Posterior vena cava (tissue), 2 donors: Measurements from ENCODE around the gene ISOC2. TPM values are rescaled to one million over a fixed set of nuclear protein-coding genes. Genes with fewer than 3 reads are reported as not detected.

ENCODE experiments used
- total RNA-seq, 2 donors: library from RNA; stranded (reverse); fragmentation: NEBNext Ultra II Directional; extraction: Animal tissue kit (Norgen Biotek cat#: 25700); gene quantifications; one replicate each; pipeline ENCODE4 v1.2.1, GENCODE V29; 2021
- donor health status: DM: yes; HTN: yes; CAD: no.
- donor health status: DM: yes; HTN: yes; CAD: no.

Gene ISOC2
- total RNA-seq, 2 donors from 2014 or later: 23.1 to 25.1 TPM

Other genes with a start within 250 kb of the ISOC2 start
- gene TMEM86B, start 232.9 kb downstream of the ISOC2 start, total RNA-seq: 1 to 10 TPM; 1.6 to 1.7 TPM
- gene PPP6R1, start 202.6 kb downstream of the ISOC2 start, total RNA-seq: 10 to 100 TPM; 40.6 to 46.0 TPM
- gene HSPBP1, start 181.5 kb downstream of the ISOC2 start, total RNA-seq: 10 to 100 TPM; 19.8 to 20.1 TPM
- gene BRSK1, start 177.6 kb downstream of the ISOC2 start, total RNA-seq: 1 to 10 TPM; 7.2 to 9.2 TPM
- gene TMEM150B, start 136.3 kb downstream of the ISOC2 start, total RNA-seq: 1 to 10 TPM; 1.9 to 5.4 TPM
- gene KMT5C, start 121.8 kb downstream of the ISOC2 start, total RNA-seq: 1 to 10 TPM; 3.9 to 6.3 TPM
- gene COX6B2, start 106.9 kb downstream of the ISOC2 start, total RNA-seq: 1 to 10 TPM in 1 of 2 donors, not detected in 1; 1.3 TPM
- gene GARIN5B, start 98.4 kb downstream of the ISOC2 start, total RNA-seq: not detected
- gene IL11, start 91.2 kb downstream of the ISOC2 start, total RNA-seq: not detected
- gene TMEM190, start 84.8 kb downstream of the ISOC2 start, total RNA-seq: not detected
- under 1 TPM; 0.69 to 0.90 TPM for gene TMEM238, start 77.3 kb downstream of the ISOC2 start, total RNA-seq
- 1,000 to 10,000 TPM in 1 of 2 donors, 100 to 1,000 TPM in 1; 882 to 1,056 TPM for gene RPL28, start 75.7 kb downstream of the ISOC2 start, total RNA-seq
- 10 to 100 TPM; 17.6 to 23.3 TPM for gene UBE2S, start 53.9 kb downstream of the ISOC2 start, total RNA-seq
- gene SHISA7, start 18.3 kb downstream of the ISOC2 start, total RNA-seq: not detected
- gene C19orf85, start 3.1 kb upstream of the ISOC2 start, total RNA-seq: not detected
- gene ZNF628, start 15.0 kb upstream of the ISOC2 start, total RNA-seq: 1 to 10 TPM; 5.7 to 7.9 TPM
- gene NAT14, start 23.5 kb upstream of the ISOC2 start, total RNA-seq: 10 to 100 TPM; 15.8 to 16.3 TPM
- 10 to 100 TPM; 32.4 to 40.6 TPM for gene SSC5D, start 26.8 kb upstream of the ISOC2 start, total RNA-seq
- gene SBK2, start 75.5 kb upstream of the ISOC2 start, total RNA-seq: not detected
- not detected for gene SBK3, start 83.9 kb upstream of the ISOC2 start, total RNA-seq
- gene ZNF579, start 119.2 kb upstream of the ISOC2 start, total RNA-seq: 1 to 10 TPM; 7.4 to 7.6 TPM
- 1 to 10 TPM; 7.8 to 9.7 TPM for gene FIZ1, start 137.9 kb upstream of the ISOC2 start, total RNA-seq
- gene ZNF524, start 138.6 kb upstream of the ISOC2 start, total RNA-seq: 10 to 100 TPM; 10.6 to 11.1 TPM
- gene ZNF865, start 144.0 kb upstream of the ISOC2 start, total RNA-seq: 10 to 100 TPM; 10.1 to 12.6 TPM
- gene ZNF784, start 162.9 kb upstream of the ISOC2 start, total RNA-seq: 1 to 10 TPM; 3.6 to 4.3 TPM
- 10 to 100 TPM; 32.0 to 36.7 TPM for gene ZNF580, start 179.4 kb upstream of the ISOC2 start, total RNA-seq
- gene ZNF581, start 182.0 kb upstream of the ISOC2 start, total RNA-seq: 10 to 100 TPM in 1 of 2 donors, 1 to 10 TPM in 1; 8.0 to 12.0 TPM
- gene CCDC106, start 186.6 kb upstream of the ISOC2 start, total RNA-seq: 10 to 100 TPM in 1 of 2 donors, 1 to 10 TPM in 1; 8.6 to 13.6 TPM
- gene U2AF2, start 193.4 kb upstream of the ISOC2 start, total RNA-seq: 10 to 100 TPM; 89.3 to 91.7 TPM
- gene EPN1, start 213.6 kb upstream of the ISOC2 start, total RNA-seq: 10 to 100 TPM; 75.5 to 76.4 TPM